ENCODE results near the gene TBX5. TPM values are rescaled to one million over a fixed set of nuclear protein-coding genes. Genes with fewer than 3 reads are reported as not detected.

TBX5 gene
- total RNA-seq, 2 experiments from 2014 or later: not detected

DNA sequence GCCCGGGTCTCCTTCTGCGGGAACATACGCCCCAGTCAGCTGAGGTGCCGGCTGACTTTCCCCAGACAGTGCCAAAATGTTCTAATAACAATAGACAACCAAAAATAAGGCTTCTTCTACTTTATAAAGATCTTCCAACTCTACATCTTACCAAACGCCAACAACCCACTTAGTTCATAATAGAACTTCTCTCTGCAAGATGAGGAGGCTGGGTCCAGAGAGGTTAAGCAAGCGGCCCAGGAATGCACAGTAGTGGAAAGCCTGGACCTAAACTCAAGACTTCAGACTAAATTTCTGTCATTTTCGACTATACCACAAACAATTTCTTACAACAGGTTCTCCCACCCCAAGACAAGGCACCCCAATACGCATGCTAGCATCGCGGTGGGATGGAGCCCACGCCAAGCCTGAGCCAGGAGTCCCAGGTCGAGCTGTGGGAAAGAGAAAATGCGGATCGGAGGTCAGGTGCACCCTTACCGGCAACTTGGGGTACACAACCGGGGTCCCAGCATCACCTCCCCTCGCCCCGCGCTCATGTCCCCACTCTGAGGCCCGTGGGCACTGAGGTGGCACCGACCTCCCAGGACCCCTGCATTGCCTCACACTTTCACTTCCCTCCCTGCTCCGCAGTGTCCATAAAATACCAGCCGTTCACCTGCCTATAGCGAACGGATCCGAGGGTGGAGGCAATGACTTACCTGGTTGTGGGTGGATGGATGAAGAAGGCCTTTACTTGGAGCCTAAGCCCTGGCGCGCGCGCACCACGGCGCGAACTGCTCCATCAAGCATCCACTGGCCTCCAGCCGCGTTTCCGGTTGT lies 42.1 kb upstream of the TBX5 start:
- Mint-ChIP-seq H3K27me3 (peaks cover 72% of the 10 kb centered on the region), H3K36me3 (ENCODE audit: low read depth) (no peaks in the 10 kb centered on the region), H3K4me3 (no peak overlapping the region), H3K9me3 (no peaks in the 10 kb centered on the region), H3K27ac (no peak overlapping the region), H3K4me1 (ENCODE audit: low read depth) (no peaks in the 10 kb centered on the region)
- DNase-seq: no peak
- CTCF ChIA-PET: no interaction called here
- intact Hi-C loops (cut with micrococcal nuclease): loop anchor here (2.0 kb wide), 1 partner anchor 45 kb away; no protein-coding TSS in a partner anchor
- no peak for TF ChIP-seq CTCF (IDR thresholded peaks at IDR 0.05)
- ATAC-seq: no peak
- POLR2A ChIA-PET: no interaction called here

- no peaks in the 10 kb centered on the region for H3K36me3 Mint-ChIP-seq (ENCODE audit: low read depth)
- no peaks in the 10 kb centered on the region for H3K4me1 Mint-ChIP-seq (ENCODE audit: low read depth)
- peaks cover 79% of the 10 kb centered on the region for H3K27me3 Mint-ChIP-seq
- DNase-seq (no peak), ATAC-seq (no peak)
- ChIA-PET POLR2A (no interaction called here), CTCF (no interaction called here)
- intact Hi-C loops (cut with micrococcal nuclease): loop anchor here (2.0 kb wide), 1 partner anchor 44 kb away; no protein-coding TSS in a partner anchor
- H3K4me3 Mint-ChIP-seq: no peak overlapping the region
- H3K27ac Mint-ChIP-seq: no peak overlapping the region
- no peaks in the 10 kb centered on the region for H3K9me3 Mint-ChIP-seq
- TF ChIP-seq CTCF (IDR thresholded peaks at IDR 0.05): no peak
Observed at GRCh38 chr12:114447274-114447716, 41.4 kb upstream of the TBX5 start.

DNA sequence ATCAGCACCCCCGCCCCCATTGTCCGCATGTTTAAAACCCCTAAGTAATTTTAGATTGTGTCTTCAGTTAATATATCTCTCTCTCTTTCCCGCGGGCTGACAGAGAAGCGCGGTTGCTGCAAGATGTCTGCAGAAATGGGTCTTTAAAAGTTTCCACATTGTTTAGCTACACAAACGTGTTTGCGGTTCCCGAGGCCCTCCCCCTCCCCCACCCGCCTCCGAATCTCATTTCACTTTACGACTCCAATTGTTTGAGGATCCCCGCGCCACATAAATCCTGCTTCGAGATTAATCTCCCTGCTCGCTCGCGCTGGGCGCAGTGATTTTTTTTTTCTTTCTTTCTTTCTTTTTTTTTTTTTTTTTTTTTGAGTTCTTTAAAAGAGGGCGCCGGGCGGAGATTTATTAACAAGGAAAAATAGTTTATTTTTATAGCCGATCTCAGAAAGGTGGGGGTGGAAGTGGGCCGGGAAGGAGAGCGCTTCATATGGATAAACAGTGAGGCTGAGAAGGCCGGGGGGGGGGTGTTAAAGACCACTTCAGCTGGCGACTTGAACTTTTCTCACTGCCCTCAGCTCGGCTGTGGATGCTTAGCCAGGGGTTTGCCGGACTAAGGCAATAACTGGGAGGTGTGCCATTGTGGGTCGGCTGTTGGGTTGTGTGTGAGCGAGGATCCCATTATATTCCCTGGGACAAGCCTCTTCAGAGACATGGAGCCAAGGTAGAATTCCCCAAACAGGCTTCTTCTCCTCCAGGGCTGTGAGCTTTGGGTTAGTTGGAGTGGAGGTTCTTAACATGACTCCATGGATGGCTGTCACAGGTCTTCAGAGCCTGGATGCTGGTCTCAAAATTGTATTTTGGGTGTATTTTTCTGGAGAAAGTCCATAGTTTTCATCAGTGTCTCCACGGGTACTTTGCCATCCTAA lies 39.7 kb upstream of the TBX5 start:
- no peaks in the 10 kb centered on the region for H3K9me3 Mint-ChIP-seq
- CTCF ChIA-PET: no interaction called here
- intact Hi-C loops (cut with micrococcal nuclease): loop anchor here (2.0 kb wide), 1 partner anchor 43 kb away; no protein-coding TSS in a partner anchor

GRCh38 chr12:114444422-114445279 lies 38.7 kb upstream of the TBX5 start:
- intact Hi-C loops (cut with micrococcal nuclease): loop anchor here (5.0 kb wide), 1 partner anchor 967 kb away; no protein-coding TSS in a partner anchor
- Mint-ChIP-seq H3K27me3 (peaks cover 87% of the 10 kb centered on the region), H3K27ac (no peak overlapping the region), H3K4me1 (ENCODE audit: low read depth) (no peaks in the 10 kb centered on the region), H3K4me3 (no peak overlapping the region), H3K36me3 (ENCODE audit: low read depth) (no peaks in the 10 kb centered on the region), H3K9me3 (no peaks in the 10 kb centered on the region)
- ATAC-seq: no peak
- no peak for TF ChIP-seq CTCF (IDR thresholded peaks at IDR 0.05)
- no peak for DNase-seq
- CTCF ChIA-PET: no interaction called here
- POLR2A ChIA-PET: no interaction called here

More for the DNA sequence above, 39.7 kb upstream of the TBX5 start:
- H3K4me1 Mint-ChIP-seq (ENCODE audit: low read depth): no peaks in the 10 kb centered on the region
- H3K4me3 Mint-ChIP-seq: no peak overlapping the region
- peaks cover 84% of the 10 kb centered on the region for H3K27me3 Mint-ChIP-seq
- no peak overlapping the region for H3K27ac Mint-ChIP-seq
- POLR2A ChIA-PET: interaction anchor here (0.8 kb wide), 1 partner anchor 37 kb away, joined by 3 read pairs; no protein-coding TSS in a partner anchor
- no peak for TF ChIP-seq CTCF (IDR thresholded peaks at IDR 0.05)
- ATAC-seq (no peak), DNase-seq (no peak)
- H3K36me3 Mint-ChIP-seq (ENCODE audit: low read depth): no peaks in the 10 kb centered on the region
